ENCODE data around the gene ARHGEF33.

GRCh38 chr2:39007875-39008504 is 118.3 kb downstream of the ARHGEF33 start:
- no peak for TF ChIP-seq EZH2phosphoT487 (IDR thresholded peaks at IDR 0.05; ENCODE audit: insufficient read depth, low read depth)
- no peak for TF ChIP-seq EZH2 (IDR thresholded peaks at IDR 0.05; ENCODE audit: insufficient read depth, poor library complexity, severe bottlenecking)

Measured in GM23248 (cell line).